DND-41 (cell line): ENCODE results near the gene INSM2.

Source experiments
- EZH2 ChIP-seq: IDR thresholded peaks from 3 replicates; pipeline ENCODE4 v1.6.1; 2012; ENCODE audit warnings: borderline replicate concordance, low read depth, mild to moderate bottlenecking, moderate library complexity, low read length, inconsistent platforms; ENCODE audit not compliant: severe bottlenecking
- TF ChIP-seq, protein P1 (sequence below): IDR thresholded peaks from 2 replicates; pipeline ENCODE4 v1.5.1; 2012; ENCODE audit warnings: borderline replicate concordance, low read length, moderate library complexity, mild to moderate bottlenecking; ENCODE audit not compliant: poor library complexity, severe bottlenecking; ENCODE audit errors: extremely low read depth

DNA sequence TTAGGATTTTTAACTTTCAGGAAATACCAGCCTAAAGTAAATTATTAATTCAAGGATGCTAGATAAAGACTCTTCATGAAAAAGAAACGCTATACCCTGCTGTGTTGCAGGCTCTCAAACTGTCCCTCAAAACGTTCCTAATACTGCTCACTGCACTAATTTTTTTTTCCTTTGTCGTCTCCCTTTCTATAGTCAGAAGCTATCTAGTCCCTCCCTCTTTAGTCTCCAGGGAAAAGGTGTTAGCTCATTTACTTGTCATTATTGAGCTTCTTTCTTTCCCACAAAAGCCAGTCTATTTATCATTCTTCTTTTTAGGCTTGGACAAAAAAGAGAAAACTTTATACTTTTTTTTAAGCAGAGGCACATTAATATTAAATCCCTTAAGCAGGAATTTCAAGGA, 30.3 kb upstream of the INSM2 start:
- TF ChIP-seq, protein P1, sequence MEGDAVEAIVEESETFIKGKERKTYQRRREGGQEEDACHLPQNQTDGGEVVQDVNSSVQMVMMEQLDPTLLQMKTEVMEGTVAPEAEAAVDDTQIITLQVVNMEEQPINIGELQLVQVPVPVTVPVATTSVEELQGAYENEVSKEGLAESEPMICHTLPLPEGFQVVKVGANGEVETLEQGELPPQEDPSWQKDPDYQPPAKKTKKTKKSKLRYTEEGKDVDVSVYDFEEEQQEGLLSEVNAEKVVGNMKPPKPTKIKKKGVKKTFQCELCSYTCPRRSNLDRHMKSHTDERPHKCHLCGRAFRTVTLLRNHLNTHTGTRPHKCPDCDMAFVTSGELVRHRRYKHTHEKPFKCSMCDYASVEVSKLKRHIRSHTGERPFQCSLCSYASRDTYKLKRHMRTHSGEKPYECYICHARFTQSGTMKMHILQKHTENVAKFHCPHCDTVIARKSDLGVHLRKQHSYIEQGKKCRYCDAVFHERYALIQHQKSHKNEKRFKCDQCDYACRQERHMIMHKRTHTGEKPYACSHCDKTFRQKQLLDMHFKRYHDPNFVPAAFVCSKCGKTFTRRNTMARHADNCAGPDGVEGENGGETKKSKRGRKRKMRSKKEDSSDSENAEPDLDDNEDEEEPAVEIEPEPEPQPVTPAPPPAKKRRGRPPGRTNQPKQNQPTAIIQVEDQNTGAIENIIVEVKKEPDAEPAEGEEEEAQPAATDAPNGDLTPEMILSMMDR: no peak
- no peak for TF ChIP-seq EZH2
